Parathyroid adenoma (tissue), 2 donors: Measurements from ENCODE around the gene RPH3AL.

ENCODE experiments used
- H2AFZ ChIP-seq: fragments of 300-600 bp; sonication (generic); one replicate; pipeline ENCODE4 v1.7.0; 2017; ENCODE audit warnings: antibody characterized with exemption, mild to moderate bottlenecking
- H3K27ac ChIP-seq: fragments of 300-600 bp; sonication (generic); one replicate; pipeline ENCODE4 v1.7.0; 2017
- H3K27me3 ChIP-seq: fragments of 300-600 bp; sonication (generic); one replicate; pipeline ENCODE4 v1.7.0; 2017; ENCODE audit warnings: low read length; ENCODE audit not compliant: control insufficient read depth, insufficient read depth
- H3K36me3 ChIP-seq: fragments of 300-600 bp; sonication (generic); one replicate; pipeline ENCODE4 v1.7.0; 2017; ENCODE audit warnings: low read length; ENCODE audit not compliant: control insufficient read depth, insufficient read depth
- H3K4me1 ChIP-seq: fragments of 300-600 bp; sonication (generic); one replicate; pipeline ENCODE4 v1.7.0; 2017; ENCODE audit warnings: control low read depth
- H3K4me2 ChIP-seq: fragments of 300-600 bp; sonication (generic); one replicate; pipeline ENCODE4 v1.7.0; 2017; ENCODE audit warnings: low read length
- H3K4me3 ChIP-seq: fragments of 300-600 bp; sonication (generic); one replicate; pipeline ENCODE4 v1.7.0; 2017; ENCODE audit warnings: low read depth, low read length
- H3K79me2 ChIP-seq: fragments of 300-600 bp; sonication (generic); one replicate; pipeline ENCODE4 v1.7.0; 2017; ENCODE audit warnings: control low read depth
- H3K9ac ChIP-seq: fragments of 300-600 bp; sonication (generic); one replicate; pipeline ENCODE4 v1.7.0; 2017; ENCODE audit warnings: mild to moderate bottlenecking
- H3K9me3 ChIP-seq: fragments of 300-600 bp; sonication (generic); one replicate; pipeline ENCODE4 v1.7.0; 2017; ENCODE audit warnings: low read length; ENCODE audit not compliant: control insufficient read depth
- CTCF ChIP-seq: fragments of 300-600 bp; sonication (generic); IDR thresholded peaks from one replicate; pipeline ENCODE4 v1.7.0; 2017; ENCODE audit warnings: antibody characterized with exemption, mild to moderate bottlenecking
- donor health status: primary hyperparathyroidism.

RPH3AL gene

GRCh38 chr17:306536-307294 lies 45.9 kb downstream of the RPH3AL start:
- no peaks in the 10 kb centered on the region for H3K4me1 ChIP-seq
- H2AFZ ChIP-seq = no peak overlapping the region
- no peak for TF ChIP-seq CTCF
- H3K27me3 ChIP-seq = no peaks in the 10 kb centered on the region
- no peaks in the 10 kb centered on the region for H3K36me3 ChIP-seq
- H3K4me3 ChIP-seq = no peak overlapping the region
- H3K9me3 ChIP-seq = no peaks in the 10 kb centered on the region
- no peak overlapping the region for H3K27ac ChIP-seq
- H3K79me2 ChIP-seq = no peaks in the 10 kb centered on the region
- no peak overlapping the region for H3K4me2 ChIP-seq
- no peak overlapping the region for H3K9ac ChIP-seq

GRCh38 chr17:306116-306515 lies 46.5 kb downstream of the RPH3AL start:
- H3K36me3 ChIP-seq = no peaks in the 10 kb centered on the region
- H3K9ac ChIP-seq = no peak overlapping the region
- no peak overlapping the region for H3K4me3 ChIP-seq
- H3K4me2 ChIP-seq = no peak overlapping the region
- no peaks in the 10 kb centered on the region for H3K4me1 ChIP-seq
- no peaks in the 10 kb centered on the region for H3K9me3 ChIP-seq
- no peaks in the 10 kb centered on the region for H3K27me3 ChIP-seq
- no peak for TF ChIP-seq CTCF
- no peak overlapping the region for H3K27ac ChIP-seq
- no peaks in the 10 kb centered on the region for H3K79me2 ChIP-seq
- no peak overlapping the region for H2AFZ ChIP-seq

- no peak overlapping the region for H3K27ac ChIP-seq
- no peak for TF ChIP-seq CTCF
- H3K79me2 ChIP-seq = no peaks in the 10 kb centered on the region
- H3K27me3 ChIP-seq = no peaks in the 10 kb centered on the region
- no peak overlapping the region for H3K4me2 ChIP-seq
- no peak overlapping the region for H3K9ac ChIP-seq
- no peaks in the 10 kb centered on the region for H3K4me1 ChIP-seq
- no peak overlapping the region for H3K4me3 ChIP-seq
- no peaks in the 10 kb centered on the region for H3K9me3 ChIP-seq
- no peaks in the 10 kb centered on the region for H3K36me3 ChIP-seq
- H2AFZ ChIP-seq = no peak overlapping the region
Observed at GRCh38 chr17:305090-305976, 47.3 kb downstream of the RPH3AL start.

- Histone ChIP-seq H2AFZ (no peak overlapping the region), H3K4me1 (no peaks in the 10 kb centered on the region), H3K9me3 (no peaks in the 10 kb centered on the region), H3K79me2 (no peaks in the 10 kb centered on the region), H3K27ac (no peak overlapping the region), H3K4me2 (no peak overlapping the region), H3K4me3 (no peak overlapping the region), H3K9ac (no peak overlapping the region), H3K36me3 (no peaks in the 10 kb centered on the region), H3K27me3 (no peaks in the 10 kb centered on the region)
- no peak for TF ChIP-seq CTCF
Observed at GRCh38 chr17:304461-304860, 48.1 kb downstream of the RPH3AL start.
